SU-DHL-6 (cell line): ENCODE results near the gene TLR7.

Experiments
- EZH2phosphoT487 ChIP-seq: fragments of 200-600 bp; sonication (generic), shearing (Covaris generic); conservative IDR thresholded peaks from 2 replicates; pipeline ENCODE4 v1.6.1; 2018; ENCODE audit warnings: mild to moderate bottlenecking, antibody characterized with exemption, low read length, moderate library complexity, mixed read lengths
- TF ChIP-seq, protein P1 (sequence below): fragments of 200-600 bp; sonication (generic); IDR thresholded peaks from one replicate; pipeline ENCODE4 v1.5.1; 2017; ENCODE audit warnings: antibody characterized with exemption, mild to moderate bottlenecking, low read length, moderate library complexity; ENCODE audit not compliant: insufficient read depth, poor library complexity, severe bottlenecking

DNA sequence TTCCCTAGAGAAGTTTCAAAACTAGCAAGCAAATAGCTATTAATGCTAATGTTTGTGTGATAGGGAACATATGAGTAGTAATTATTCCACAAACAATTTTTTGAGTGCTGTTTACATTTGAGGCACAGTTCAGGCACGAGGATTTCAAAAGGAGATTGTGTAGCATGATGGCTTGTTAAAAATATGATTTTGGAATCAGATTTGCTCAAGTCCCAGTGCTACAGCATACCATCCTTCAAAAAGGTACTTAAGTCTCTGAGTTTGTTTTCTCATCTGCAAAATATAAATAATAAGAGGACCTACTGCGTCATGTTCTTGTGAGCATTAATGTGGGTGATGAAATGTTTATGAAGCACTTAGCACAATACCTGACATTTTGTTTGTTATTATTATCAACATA lies 50.9 kb downstream of the TLR7 start:
- TF ChIP-seq, protein P1, sequence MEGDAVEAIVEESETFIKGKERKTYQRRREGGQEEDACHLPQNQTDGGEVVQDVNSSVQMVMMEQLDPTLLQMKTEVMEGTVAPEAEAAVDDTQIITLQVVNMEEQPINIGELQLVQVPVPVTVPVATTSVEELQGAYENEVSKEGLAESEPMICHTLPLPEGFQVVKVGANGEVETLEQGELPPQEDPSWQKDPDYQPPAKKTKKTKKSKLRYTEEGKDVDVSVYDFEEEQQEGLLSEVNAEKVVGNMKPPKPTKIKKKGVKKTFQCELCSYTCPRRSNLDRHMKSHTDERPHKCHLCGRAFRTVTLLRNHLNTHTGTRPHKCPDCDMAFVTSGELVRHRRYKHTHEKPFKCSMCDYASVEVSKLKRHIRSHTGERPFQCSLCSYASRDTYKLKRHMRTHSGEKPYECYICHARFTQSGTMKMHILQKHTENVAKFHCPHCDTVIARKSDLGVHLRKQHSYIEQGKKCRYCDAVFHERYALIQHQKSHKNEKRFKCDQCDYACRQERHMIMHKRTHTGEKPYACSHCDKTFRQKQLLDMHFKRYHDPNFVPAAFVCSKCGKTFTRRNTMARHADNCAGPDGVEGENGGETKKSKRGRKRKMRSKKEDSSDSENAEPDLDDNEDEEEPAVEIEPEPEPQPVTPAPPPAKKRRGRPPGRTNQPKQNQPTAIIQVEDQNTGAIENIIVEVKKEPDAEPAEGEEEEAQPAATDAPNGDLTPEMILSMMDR: no peak
- TF ChIP-seq EZH2phosphoT487: no peak
